Ovary (tissue), 3 donors: ENCODE data around the gene MARCKSL1.

Experiments
- EP300 ChIP-seq: sonication (generic); formaldehyde crosslinking; IDR thresholded peaks from one replicate; pipeline ENCODE4 v1.6.1; 2017; ENCODE audit warnings: antibody characterized with exemption
- POLR2A ChIP-seq: fragments of 450-650 bp; IDR thresholded peaks from one replicate; pipeline ENCODE4 v1.6.1; 2017; ENCODE audit warnings: antibody characterized with exemption, mild to moderate bottlenecking, moderate library complexity
- TF ChIP-seq, protein P1 (sequence below), 3 donors: fragments of 450-650 bp in 2 of 3; fragments of 200-600 bp in 1 of 3; IDR thresholded peaks; one replicate each; pipeline versions ENCODE4 v1.5.1 to v1.8.0; 2016 to 2022; ENCODE audit warnings: antibody characterized with exemption in 3 of 3, mild to moderate bottlenecking in 1 of 3
- donor health status: DM: no; HTN: no; CAD: no.

- TF ChIP-seq POLR2A = no peak
- TF ChIP-seq EP300 = no peak
- TF ChIP-seq, protein P1, sequence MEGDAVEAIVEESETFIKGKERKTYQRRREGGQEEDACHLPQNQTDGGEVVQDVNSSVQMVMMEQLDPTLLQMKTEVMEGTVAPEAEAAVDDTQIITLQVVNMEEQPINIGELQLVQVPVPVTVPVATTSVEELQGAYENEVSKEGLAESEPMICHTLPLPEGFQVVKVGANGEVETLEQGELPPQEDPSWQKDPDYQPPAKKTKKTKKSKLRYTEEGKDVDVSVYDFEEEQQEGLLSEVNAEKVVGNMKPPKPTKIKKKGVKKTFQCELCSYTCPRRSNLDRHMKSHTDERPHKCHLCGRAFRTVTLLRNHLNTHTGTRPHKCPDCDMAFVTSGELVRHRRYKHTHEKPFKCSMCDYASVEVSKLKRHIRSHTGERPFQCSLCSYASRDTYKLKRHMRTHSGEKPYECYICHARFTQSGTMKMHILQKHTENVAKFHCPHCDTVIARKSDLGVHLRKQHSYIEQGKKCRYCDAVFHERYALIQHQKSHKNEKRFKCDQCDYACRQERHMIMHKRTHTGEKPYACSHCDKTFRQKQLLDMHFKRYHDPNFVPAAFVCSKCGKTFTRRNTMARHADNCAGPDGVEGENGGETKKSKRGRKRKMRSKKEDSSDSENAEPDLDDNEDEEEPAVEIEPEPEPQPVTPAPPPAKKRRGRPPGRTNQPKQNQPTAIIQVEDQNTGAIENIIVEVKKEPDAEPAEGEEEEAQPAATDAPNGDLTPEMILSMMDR (IDR thresholded peaks at IDR 0.05) = no peak
Observed at GRCh38 chr1:32353886-32354570, 18.0 kb upstream of the MARCKSL1 start.
